HEK293 (cell line): ENCODE measurements around the gene TDRD10.

Experiments
- MYNN ChIP-seq: fragments of 450-650 bp; formaldehyde crosslinking; IDR thresholded peaks from 2 replicates; pipeline ENCODE4 v1.5.1; 2016; ENCODE audit warnings: missing biosample characterization, missing genetic modification characterization, borderline replicate concordance
- OVOL3 ChIP-seq: fragments of 450-650 bp; formaldehyde crosslinking; IDR thresholded peaks from 2 replicates; pipeline ENCODE4 v1.5.1; 2016; ENCODE audit warnings: missing biosample characterization, missing genetic modification characterization
- ZBTB20 ChIP-seq: fragments of 450-650 bp; formaldehyde crosslinking; IDR thresholded peaks from 2 replicates; pipeline ENCODE4 v1.5.1; 2016; ENCODE audit warnings: missing biosample characterization, missing genetic modification characterization
- ZNF24 ChIP-seq: fragments of 450-650 bp; formaldehyde crosslinking; IDR thresholded peaks from 2 replicates; pipeline ENCODE4 v1.5.1; 2016; ENCODE audit warnings: missing biosample characterization, missing genetic modification characterization
- ZNF302 ChIP-seq: fragments of 450-650 bp; formaldehyde crosslinking; IDR thresholded peaks from 2 replicates; pipeline ENCODE4 v1.5.1; 2016; ENCODE audit warnings: missing biosample characterization, missing genetic modification characterization, low read depth
- ZNF366 ChIP-seq: fragments of 450-650 bp; formaldehyde crosslinking; conservative IDR thresholded peaks from 2 replicates; pipeline ENCODE4 v1.5.1; 2016; ENCODE audit warnings: missing biosample characterization, missing genetic modification characterization
- ZNF629 ChIP-seq: fragments of 450-650 bp; formaldehyde crosslinking; IDR thresholded peaks from 2 replicates; pipeline ENCODE4 v1.5.1; 2017; ENCODE audit warnings: missing biosample characterization, missing genetic modification characterization
- ZNF664 ChIP-seq: fragments of 450-650 bp; formaldehyde crosslinking; IDR thresholded peaks from 2 replicates; pipeline ENCODE4 v1.5.1; 2016; ENCODE audit warnings: missing biosample characterization, missing genetic modification characterization
- ZNF791 ChIP-seq: fragments of 450-650 bp; formaldehyde crosslinking; IDR thresholded peaks from 2 replicates; pipeline ENCODE4 v1.5.1; 2016; ENCODE audit warnings: missing biosample characterization, missing genetic modification characterization
- ZNF837 ChIP-seq: fragments of 450-650 bp; formaldehyde crosslinking; IDR thresholded peaks from 2 replicates; pipeline ENCODE4 v1.5.1; 2016; ENCODE audit warnings: missing biosample characterization, missing genetic modification characterization
- ZXDB ChIP-seq: fragments of 450-650 bp; formaldehyde crosslinking; IDR thresholded peaks from 2 replicates; pipeline ENCODE4 v1.5.1; 2016; ENCODE audit warnings: missing biosample characterization, missing genetic modification characterization
- TF ChIP-seq, protein P1 (sequence below): fragments of 450-650 bp; formaldehyde crosslinking; IDR thresholded peaks from 2 replicates; pipeline ENCODE4 v1.5.1; 2016; ENCODE audit warnings: missing biosample characterization, missing genetic modification characterization
- TF ChIP-seq, protein P2 (sequence below): fragments of 450-650 bp; formaldehyde crosslinking; optimal IDR thresholded peaks from 2 replicates; pipeline ENCODE3; 2016; ENCODE audit warnings: missing biosample characterization, mild to moderate bottlenecking, missing genetic modification characterization
- TF ChIP-seq, protein P3 (sequence below): fragments of 450-650 bp; formaldehyde crosslinking; IDR thresholded peaks from 2 replicates; pipeline ENCODE4 v1.5.1; 2016; ENCODE audit warnings: missing biosample characterization, missing genetic modification characterization, borderline replicate concordance
- TF ChIP-seq, protein P4 (sequence below): fragments of 450-650 bp; formaldehyde crosslinking; IDR thresholded peaks from 2 replicates; pipeline ENCODE4 v1.5.1; 2016; ENCODE audit warnings: missing biosample characterization, missing genetic modification characterization
- TF ChIP-seq, protein P5 (sequence below): fragments of 450-650 bp; formaldehyde crosslinking; IDR thresholded peaks from 2 replicates; pipeline ENCODE4 v1.5.1; 2017; ENCODE audit warnings: missing biosample characterization, mild to moderate bottlenecking, missing genetic modification characterization, moderate library complexity
- TF ChIP-seq, protein P6 (sequence below): fragments of 450-650 bp; formaldehyde crosslinking; IDR thresholded peaks from 2 replicates; pipeline ENCODE4 v1.5.1; 2016; ENCODE audit warnings: missing biosample characterization, missing genetic modification characterization
- TF ChIP-seq, protein P7 (sequence below): fragments of 450-650 bp; formaldehyde crosslinking; IDR thresholded peaks from 2 replicates; pipeline ENCODE4 v1.5.1; 2016; ENCODE audit warnings: missing biosample characterization, missing genetic modification characterization
- TF ChIP-seq, protein P8 (sequence below): fragments of 450-650 bp; formaldehyde crosslinking; IDR thresholded peaks from 2 replicates; pipeline ENCODE4 v1.5.1; 2017; ENCODE audit warnings: missing biosample characterization, missing genetic modification characterization
- TF ChIP-seq, protein P9 (sequence below): sonication (generic); formaldehyde crosslinking; IDR thresholded peaks from 2 replicates; pipeline ENCODE4 v1.8.1; 2022; ENCODE audit warnings: mild to moderate bottlenecking, moderate library complexity, missing genetic modification reagents
- TF ChIP-seq, protein P10 (sequence below): fragments of 450-650 bp; formaldehyde crosslinking; IDR thresholded peaks from 2 replicates; pipeline ENCODE4 v1.5.1; 2017; ENCODE audit warnings: missing biosample characterization, missing genetic modification characterization

TDRD10 gene

DNA sequence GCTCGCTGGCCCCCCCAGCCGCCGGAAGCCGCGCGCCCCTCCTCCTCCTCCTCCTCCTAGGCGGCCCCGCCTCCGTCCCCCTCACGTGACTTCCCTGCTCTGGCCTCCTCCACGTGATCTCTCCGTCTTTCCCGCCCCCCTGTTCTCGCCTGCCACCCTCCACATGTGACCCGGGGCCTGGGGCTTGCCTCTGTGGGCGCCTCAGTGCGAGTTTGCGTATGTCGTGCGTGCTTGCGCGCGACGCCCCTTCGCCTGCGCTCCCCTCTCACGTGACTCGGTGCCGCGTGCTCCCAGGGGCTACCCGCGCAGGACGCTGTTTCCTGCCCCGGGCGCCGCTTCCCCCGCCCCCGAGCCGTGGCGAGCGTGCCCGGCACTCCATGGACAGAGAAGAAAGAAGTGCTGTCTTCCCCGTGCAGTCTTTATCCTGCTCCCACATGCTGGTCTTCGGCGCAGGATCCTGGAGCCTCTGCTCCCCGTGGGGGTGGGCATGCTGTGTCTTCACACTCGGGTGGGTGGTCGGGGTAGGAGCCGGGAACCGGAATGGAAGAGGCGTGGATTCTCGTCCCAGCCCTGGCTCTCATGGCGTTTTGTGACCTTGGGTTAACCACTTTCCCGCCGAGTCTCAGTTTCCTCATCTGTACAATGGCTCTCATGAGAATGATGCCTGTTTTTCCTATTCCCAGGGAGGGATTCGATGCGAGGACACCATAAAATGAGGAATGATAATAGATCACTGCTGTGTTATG lies 56.9 kb downstream of the TDRD10 start (continued):
- TF ChIP-seq, protein P1, sequence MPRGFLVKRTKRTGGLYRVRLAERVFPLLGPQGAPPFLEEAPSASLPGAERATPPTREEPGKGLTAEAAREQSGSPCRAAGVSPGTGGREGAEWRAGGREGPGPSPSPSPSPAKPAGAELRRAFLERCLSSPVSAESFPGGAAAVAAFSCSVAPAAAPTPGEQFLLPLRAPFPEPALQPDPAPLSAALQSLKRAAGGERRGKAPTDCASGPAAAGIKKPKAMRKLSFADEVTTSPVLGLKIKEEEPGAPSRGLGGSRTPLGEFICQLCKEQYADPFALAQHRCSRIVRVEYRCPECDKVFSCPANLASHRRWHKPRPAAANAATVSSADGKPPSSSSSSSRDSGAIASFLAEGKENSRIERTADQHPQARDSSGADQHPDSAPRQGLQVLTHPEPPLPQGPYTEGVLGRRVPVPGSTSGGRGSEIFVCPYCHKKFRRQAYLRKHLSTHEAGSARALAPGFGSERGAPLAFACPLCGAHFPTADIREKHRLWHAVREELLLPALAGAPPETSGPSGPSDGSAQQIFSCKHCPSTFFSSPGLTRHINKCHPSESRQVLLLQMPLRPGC (tag by site-specific recombination) = peak; percentile 92
- TF ChIP-seq ZXDB (peak; percentile 100), ZNF664 (tag by site-specific recombination) (no peak), OVOL3 (tag by site-specific recombination) (peak; percentile 76), MYNN (tag by site-specific recombination) (no peak), ZNF366 (tag by site-specific recombination) (peak; percentile 88), ZBTB20 (tag by site-specific recombination) (peak; percentile 94), ZNF302 (tag by site-specific recombination) (no peak), ZNF791 (tag by site-specific recombination) (no peak), ZNF24 (tag by site-specific recombination) (peak; percentile 99), ZNF629 (tag by site-specific recombination) (peak; percentile 91), ZNF837 (tag by site-specific recombination) (no peak)
- TF ChIP-seq, protein P2, sequence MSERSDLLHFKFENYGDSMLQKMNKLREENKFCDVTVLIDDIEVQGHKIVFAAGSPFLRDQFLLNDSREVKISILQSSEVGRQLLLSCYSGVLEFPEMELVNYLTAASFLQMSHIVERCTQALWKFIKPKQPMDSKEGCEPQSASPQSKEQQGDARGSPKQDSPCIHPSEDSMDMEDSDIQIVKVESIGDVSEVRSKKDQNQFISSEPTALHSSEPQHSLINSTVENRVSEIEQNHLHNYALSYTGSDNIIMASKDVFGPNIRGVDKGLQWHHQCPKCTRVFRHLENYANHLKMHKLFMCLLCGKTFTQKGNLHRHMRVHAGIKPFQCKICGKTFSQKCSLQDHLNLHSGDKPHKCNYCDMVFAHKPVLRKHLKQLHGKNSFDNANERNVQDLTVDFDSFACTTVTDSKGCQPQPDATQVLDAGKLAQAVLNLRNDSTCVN (tag by site-specific recombination) = peak; percentile 99
- TF ChIP-seq, protein P3, sequence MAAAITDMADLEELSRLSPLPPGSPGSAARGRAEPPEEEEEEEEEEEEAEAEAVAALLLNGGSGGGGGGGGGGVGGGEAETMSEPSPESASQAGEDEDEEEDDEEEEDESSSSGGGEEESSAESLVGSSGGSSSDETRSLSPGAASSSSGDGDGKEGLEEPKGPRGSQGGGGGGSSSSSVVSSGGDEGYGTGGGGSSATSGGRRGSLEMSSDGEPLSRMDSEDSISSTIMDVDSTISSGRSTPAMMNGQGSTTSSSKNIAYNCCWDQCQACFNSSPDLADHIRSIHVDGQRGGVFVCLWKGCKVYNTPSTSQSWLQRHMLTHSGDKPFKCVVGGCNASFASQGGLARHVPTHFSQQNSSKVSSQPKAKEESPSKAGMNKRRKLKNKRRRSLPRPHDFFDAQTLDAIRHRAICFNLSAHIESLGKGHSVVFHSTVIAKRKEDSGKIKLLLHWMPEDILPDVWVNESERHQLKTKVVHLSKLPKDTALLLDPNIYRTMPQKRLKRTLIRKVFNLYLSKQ = no peak
- TF ChIP-seq, protein P4, sequence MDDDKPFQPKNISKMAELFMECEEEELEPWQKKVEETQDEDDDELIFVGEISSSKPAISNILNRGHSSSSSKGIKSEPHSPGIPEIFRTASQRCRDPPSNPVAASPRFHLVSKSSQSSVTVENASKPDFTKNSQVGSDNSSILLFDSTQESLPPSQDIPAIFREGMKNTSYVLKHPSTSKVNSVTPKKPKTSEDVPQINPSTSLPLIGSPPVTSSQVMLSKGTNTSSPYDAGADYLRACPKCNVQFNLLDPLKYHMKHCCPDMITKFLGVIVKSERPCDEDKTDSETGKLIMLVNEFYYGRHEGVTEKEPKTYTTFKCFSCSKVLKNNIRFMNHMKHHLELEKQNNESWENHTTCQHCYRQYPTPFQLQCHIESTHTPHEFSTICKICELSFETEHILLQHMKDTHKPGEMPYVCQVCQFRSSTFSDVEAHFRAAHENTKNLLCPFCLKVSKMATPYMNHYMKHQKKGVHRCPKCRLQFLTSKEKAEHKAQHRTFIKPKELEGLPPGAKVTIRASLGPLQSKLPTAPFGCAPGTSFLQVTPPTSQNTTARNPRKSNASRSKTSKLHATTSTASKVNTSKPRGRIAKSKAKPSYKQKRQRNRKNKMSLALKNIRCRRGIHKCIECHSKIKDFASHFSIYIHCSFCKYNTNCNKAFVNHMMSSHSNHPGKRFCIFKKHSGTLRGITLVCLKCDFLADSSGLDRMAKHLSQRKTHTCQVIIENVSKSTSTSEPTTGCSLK (tag by site-specific recombination) = no peak
- TF ChIP-seq, protein P5, sequence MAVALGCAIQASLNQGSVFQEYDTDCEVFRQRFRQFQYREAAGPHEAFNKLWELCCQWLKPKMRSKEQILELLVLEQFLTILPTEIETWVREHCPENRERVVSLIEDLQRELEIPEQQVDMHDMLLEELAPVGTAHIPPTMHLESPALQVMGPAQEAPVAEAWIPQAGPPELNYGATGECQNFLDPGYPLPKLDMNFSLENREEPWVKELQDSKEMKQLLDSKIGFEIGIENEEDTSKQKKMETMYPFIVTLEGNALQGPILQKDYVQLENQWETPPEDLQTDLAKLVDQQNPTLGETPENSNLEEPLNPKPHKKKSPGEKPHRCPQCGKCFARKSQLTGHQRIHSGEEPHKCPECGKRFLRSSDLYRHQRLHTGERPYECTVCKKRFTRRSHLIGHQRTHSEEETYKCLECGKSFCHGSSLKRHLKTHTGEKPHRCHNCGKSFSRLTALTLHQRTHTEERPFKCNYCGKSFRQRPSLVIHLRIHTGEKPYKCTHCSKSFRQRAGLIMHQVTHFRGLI (tag by site-specific recombination) = 0 out of 2 replicates have a peak, but pooled peaks have one; percentile 49
- TF ChIP-seq, protein P6, sequence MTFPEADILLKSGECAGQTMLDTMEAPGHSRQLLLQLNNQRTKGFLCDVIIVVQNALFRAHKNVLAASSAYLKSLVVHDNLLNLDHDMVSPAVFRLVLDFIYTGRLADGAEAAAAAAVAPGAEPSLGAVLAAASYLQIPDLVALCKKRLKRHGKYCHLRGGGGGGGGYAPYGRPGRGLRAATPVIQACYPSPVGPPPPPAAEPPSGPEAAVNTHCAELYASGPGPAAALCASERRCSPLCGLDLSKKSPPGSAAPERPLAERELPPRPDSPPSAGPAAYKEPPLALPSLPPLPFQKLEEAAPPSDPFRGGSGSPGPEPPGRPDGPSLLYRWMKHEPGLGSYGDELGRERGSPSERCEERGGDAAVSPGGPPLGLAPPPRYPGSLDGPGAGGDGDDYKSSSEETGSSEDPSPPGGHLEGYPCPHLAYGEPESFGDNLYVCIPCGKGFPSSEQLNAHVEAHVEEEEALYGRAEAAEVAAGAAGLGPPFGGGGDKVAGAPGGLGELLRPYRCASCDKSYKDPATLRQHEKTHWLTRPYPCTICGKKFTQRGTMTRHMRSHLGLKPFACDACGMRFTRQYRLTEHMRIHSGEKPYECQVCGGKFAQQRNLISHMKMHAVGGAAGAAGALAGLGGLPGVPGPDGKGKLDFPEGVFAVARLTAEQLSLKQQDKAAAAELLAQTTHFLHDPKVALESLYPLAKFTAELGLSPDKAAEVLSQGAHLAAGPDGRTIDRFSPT (tag by site-specific recombination) = peak; percentile 98
- TF ChIP-seq, protein P7, sequence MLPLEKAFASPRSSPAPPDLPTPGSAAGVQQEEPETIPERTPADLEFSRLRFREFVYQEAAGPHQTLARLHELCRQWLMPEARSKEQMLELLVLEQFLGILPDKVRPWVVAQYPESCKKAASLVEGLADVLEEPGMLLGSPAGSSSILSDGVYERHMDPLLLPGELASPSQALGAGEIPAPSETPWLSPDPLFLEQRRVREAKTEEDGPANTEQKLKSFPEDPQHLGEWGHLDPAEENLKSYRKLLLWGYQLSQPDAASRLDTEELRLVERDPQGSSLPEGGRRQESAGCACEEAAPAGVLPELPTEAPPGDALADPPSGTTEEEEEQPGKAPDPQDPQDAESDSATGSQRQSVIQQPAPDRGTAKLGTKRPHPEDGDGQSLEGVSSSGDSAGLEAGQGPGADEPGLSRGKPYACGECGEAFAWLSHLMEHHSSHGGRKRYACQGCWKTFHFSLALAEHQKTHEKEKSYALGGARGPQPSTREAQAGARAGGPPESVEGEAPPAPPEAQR (tag by site-specific recombination) = no peak; the same call in 1 of the 2 replicates
- TF ChIP-seq, protein P8, sequence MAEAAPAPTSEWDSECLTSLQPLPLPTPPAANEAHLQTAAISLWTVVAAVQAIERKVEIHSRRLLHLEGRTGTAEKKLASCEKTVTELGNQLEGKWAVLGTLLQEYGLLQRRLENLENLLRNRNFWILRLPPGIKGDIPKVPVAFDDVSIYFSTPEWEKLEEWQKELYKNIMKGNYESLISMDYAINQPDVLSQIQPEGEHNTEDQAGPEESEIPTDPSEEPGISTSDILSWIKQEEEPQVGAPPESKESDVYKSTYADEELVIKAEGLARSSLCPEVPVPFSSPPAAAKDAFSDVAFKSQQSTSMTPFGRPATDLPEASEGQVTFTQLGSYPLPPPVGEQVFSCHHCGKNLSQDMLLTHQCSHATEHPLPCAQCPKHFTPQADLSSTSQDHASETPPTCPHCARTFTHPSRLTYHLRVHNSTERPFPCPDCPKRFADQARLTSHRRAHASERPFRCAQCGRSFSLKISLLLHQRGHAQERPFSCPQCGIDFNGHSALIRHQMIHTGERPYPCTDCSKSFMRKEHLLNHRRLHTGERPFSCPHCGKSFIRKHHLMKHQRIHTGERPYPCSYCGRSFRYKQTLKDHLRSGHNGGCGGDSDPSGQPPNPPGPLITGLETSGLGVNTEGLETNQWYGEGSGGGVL = peak; percentile 93
- TF ChIP-seq, protein P9, sequence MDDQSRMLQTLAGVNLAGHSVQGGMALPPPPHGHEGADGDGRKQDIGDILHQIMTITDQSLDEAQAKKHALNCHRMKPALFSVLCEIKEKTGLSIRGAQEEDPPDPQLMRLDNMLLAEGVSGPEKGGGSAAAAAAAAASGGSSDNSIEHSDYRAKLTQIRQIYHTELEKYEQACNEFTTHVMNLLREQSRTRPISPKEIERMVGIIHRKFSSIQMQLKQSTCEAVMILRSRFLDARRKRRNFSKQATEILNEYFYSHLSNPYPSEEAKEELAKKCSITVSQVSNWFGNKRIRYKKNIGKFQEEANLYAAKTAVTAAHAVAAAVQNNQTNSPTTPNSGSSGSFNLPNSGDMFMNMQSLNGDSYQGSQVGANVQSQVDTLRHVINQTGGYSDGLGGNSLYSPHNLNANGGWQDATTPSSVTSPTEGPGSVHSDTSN (CRISPR knock-in tag) = no peak
- TF ChIP-seq, protein P10, sequence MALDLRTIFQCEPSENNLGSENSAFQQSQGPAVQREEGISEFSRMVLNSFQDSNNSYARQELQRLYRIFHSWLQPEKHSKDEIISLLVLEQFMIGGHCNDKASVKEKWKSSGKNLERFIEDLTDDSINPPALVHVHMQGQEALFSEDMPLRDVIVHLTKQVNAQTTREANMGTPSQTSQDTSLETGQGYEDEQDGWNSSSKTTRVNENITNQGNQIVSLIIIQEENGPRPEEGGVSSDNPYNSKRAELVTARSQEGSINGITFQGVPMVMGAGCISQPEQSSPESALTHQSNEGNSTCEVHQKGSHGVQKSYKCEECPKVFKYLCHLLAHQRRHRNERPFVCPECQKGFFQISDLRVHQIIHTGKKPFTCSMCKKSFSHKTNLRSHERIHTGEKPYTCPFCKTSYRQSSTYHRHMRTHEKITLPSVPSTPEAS (tag by site-specific recombination) = no peak; the same call in 1 of the 2 replicates
